Upper lobe of right lung (tissue), 1 donor: ENCODE data around the gene TEKT2. TPM values are rescaled to one million over a fixed set of nuclear protein-coding genes. Genes with fewer than 3 reads are reported as not detected.
A peak's percentile ranks its signal among the peaks of the same experiment; 100 is the strongest.

Experiments
- ATAC-seq: fragments of 200-7000 bp; cut with Tn5 transposase; one replicate; pipeline ENCODE4 v1.9.1; 2020; ENCODE audit warnings: mild to moderate bottlenecking, moderate library complexity
- DNase-seq: peaks from one replicate; pipeline ENCODE4 v3.0.0-alpha.2; 2020
- H3K27ac ChIP-seq: fragments of 200-600 bp; one replicate; pipeline ENCODE4 v1.8.0; 2022
- H3K27me3 ChIP-seq: fragments of 200-600 bp; one replicate; pipeline ENCODE4 v1.8.0; 2022; ENCODE audit warnings: mild to moderate bottlenecking
- H3K36me3 ChIP-seq: fragments of 200-600 bp; one replicate; pipeline ENCODE4 v1.8.0; 2022
- H3K4me1 ChIP-seq: fragments of 200-600 bp; one replicate; pipeline ENCODE4 v1.8.0; 2022
- H3K4me3 ChIP-seq: fragments of 200-600 bp; one replicate; pipeline ENCODE4 v1.8.0; 2022; ENCODE audit warnings: mild to moderate bottlenecking
- H3K9me3 ChIP-seq: fragments of 200-600 bp; one replicate; pipeline ENCODE4 v1.8.0; 2022
- intact Hi-C: fragments of 100-400 bp; cut with DNase I; formaldehyde crosslinking; loops from one replicate; pipeline ENCODE4 v1.11.0; 2022
- total RNA-seq: library from RNA; stranded (reverse); fragmentation: NEBNext Ultra II Directional; extraction: Animal tissue kit (Norgen Biotek cat#: 25700); gene quantifications from one replicate; pipeline ENCODE4 v1.2.1, GENCODE V29; 2021
- TF ChIP-seq, protein P1 (sequence below): fragments of 200-600 bp; IDR thresholded peaks from one replicate; pipeline ENCODE4 v1.8.0; 2022; ENCODE audit warnings: antibody characterized with exemption
- donor health status: DM: no; HTN: yes; CAD: no; lungs with severe emphysema.

Gene TEKT2
- total RNA-seq, 1 donor from 2014 or later: 0.35 TPM

DNA sequence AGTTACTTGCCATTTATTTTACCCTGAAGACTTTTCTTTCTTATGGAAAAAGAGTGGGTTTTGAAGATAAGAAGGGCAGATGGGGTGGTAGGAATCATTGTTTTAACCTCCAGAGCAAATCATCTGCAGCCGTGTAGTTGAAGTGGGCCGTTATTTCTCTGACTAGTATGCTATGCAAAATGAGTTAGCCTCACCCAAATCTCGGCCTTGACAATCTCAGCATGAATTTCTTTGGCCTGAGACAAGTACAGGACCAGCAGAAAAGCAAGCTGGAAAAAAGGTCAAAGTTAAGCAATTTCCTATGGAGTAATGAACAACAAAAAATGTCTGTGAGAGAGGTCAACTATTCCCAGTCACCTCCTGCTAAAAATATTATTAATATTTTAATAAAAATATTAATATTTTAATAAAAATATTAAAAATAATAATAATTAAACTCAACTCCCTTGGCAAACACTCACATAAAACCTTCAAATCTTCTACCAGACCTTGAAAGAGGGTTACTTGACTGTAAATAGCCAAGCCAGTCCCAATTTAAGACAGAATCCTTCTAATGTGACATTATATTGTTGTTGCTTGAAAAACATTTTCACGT is 6.8 kb upstream of the TEKT2 start:
- ATAC-seq (no peak), DNase-seq (no peak)
- Histone ChIP-seq H3K4me3 (no peak overlapping the region), H3K27me3 (no peaks in the 10 kb centered on the region), H3K9me3 (no peaks in the 10 kb centered on the region), H3K36me3 (no peaks in the 10 kb centered on the region), H3K4me1 (no peaks in the 10 kb centered on the region), H3K27ac (no peak overlapping the region)
- intact Hi-C loops: no loop called here
- TF ChIP-seq, protein P1, sequence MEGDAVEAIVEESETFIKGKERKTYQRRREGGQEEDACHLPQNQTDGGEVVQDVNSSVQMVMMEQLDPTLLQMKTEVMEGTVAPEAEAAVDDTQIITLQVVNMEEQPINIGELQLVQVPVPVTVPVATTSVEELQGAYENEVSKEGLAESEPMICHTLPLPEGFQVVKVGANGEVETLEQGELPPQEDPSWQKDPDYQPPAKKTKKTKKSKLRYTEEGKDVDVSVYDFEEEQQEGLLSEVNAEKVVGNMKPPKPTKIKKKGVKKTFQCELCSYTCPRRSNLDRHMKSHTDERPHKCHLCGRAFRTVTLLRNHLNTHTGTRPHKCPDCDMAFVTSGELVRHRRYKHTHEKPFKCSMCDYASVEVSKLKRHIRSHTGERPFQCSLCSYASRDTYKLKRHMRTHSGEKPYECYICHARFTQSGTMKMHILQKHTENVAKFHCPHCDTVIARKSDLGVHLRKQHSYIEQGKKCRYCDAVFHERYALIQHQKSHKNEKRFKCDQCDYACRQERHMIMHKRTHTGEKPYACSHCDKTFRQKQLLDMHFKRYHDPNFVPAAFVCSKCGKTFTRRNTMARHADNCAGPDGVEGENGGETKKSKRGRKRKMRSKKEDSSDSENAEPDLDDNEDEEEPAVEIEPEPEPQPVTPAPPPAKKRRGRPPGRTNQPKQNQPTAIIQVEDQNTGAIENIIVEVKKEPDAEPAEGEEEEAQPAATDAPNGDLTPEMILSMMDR: no peak

- H3K4me3 ChIP-seq: no peak overlapping the region
- peaks cover 8% of the 10 kb centered on the region for H3K27me3 ChIP-seq
- H3K36me3 ChIP-seq: no peaks in the 10 kb centered on the region
- no peak overlapping the region for H3K27ac ChIP-seq
- intact Hi-C loops: no loop called here
- H3K4me1 ChIP-seq: peaks cover 10% of the 10 kb centered on the region
- TF ChIP-seq, protein P1: no peak
- ATAC-seq (no peak), DNase-seq (no peak)
- no peaks in the 10 kb centered on the region for H3K9me3 ChIP-seq
These were observed 3.7 kb upstream of the TEKT2 start for GRCh38 chr1:36080236-36080635.

GRCh38 chr1:36080801-36081200 is 3.1 kb upstream of the TEKT2 start:
- no peak for DNase-seq
- no peak for ATAC-seq
- TF ChIP-seq, protein P1: no peak
- intact Hi-C loops: no loop called here
- no peak overlapping the region for H3K4me3 ChIP-seq
- H3K9me3 ChIP-seq: no peaks in the 10 kb centered on the region
- no peak overlapping the region for H3K27ac ChIP-seq
- H3K27me3 ChIP-seq: peaks cover 8% of the 10 kb centered on the region
- H3K4me1 ChIP-seq: peaks cover 10% of the 10 kb centered on the region
- H3K36me3 ChIP-seq: no peaks in the 10 kb centered on the region

DNA sequence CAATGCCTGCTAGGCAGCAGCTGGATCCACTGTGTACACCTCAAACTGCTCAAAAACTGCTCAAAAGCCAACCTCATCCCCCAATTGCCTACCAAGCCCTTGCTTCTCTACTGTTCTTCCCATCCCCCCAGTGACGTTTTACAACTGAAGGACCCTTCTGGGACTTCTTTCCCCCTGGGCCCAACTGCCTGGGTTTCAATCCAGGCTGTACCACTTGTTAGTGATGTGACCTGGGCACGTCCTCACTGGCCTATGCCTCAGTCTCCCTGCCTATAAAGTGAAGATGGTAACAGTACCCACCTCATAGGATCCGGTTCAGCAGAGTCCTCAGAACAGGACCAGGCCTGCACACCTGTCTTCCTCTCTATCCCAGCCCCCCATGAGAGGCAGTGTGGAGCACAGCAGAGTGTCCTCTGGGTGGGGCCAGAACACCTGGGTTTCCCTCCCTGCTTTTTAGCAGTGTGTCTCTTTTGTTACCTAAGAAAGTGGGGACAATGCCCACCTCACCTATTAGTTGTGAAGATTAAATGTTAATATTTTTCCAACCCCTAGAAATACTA is 1.9 kb upstream of the TEKT2 start:
- Histone ChIP-seq H3K4me1 (peaks cover 10% of the 10 kb centered on the region), H3K27ac (no peak overlapping the region), H3K27me3 (peaks cover 8% of the 10 kb centered on the region), H3K4me3 (no peak overlapping the region), H3K36me3 (no peaks in the 10 kb centered on the region), H3K9me3 (no peaks in the 10 kb centered on the region)
- intact Hi-C loops: no loop called here
- DNase-seq: no peak
- TF ChIP-seq, protein P1: no peak
- peak; percentile 7 for ATAC-seq

DNA sequence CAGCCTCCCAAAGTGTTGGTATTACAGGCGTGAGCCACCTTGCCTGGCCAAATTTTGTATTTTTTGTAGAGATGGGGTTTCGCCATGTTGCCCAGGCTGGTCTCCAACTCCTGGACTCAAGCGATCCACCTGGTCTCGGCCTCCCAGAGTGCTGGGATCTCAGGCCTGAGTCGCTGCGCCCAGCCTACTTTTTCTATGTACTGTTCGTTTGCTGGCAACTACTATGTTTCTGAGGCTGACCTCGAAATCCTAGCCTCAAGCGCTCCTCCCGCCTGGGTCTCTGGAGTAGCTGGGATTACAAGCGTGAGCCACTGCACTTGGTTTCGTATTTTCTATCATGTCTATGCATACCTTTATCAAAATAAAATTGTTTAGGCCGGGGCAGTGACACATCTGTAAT is 675 bp upstream of the TEKT2 start:
- TF ChIP-seq, protein P1: no peak
- Histone ChIP-seq H3K9me3 (no peaks in the 10 kb centered on the region), H3K27me3 (peaks cover 8% of the 10 kb centered on the region), H3K27ac (no peak overlapping the region), H3K4me1 (peaks cover 12% of the 10 kb centered on the region), H3K36me3 (no peaks in the 10 kb centered on the region), H3K4me3 (no peak overlapping the region)
- intact Hi-C loops: no loop called here
- ATAC-seq (no peak), DNase-seq (no peak)
